Body of pancreas (tissue), 4 donors: ENCODE data around the gene BRAF. TPM values are rescaled to one million over a fixed set of nuclear protein-coding genes. Genes with fewer than 3 reads are reported as not detected.

ENCODE experiments used
- ATAC-seq: fragments of 150-250 bp; one replicate; pipeline ENCODE4 v1.9.1; 2016
- DNase-seq, 4 donors: peaks; one replicate each; pipeline ENCODE4 v3.0.0-alpha.2; 2019
- H3K27ac ChIP-seq, 4 donors: fragments of 200-600 bp; sonication (generic); 1 replicate in 3 of 4; 2 replicates in 1 of 4; pipeline versions ENCODE4 v1.5.1 to v1.6.1; 2016 to 2019; ENCODE audit warnings: mild to moderate bottlenecking in 1 of 4, mixed read lengths in 1 of 4, moderate library complexity in 1 of 4
- H3K27me3 ChIP-seq, 2 donors: fragments of 200-600 bp; sonication (generic); one replicate each; pipeline ENCODE4 v1.6.0; 2016; ENCODE audit warnings: mild to moderate bottlenecking in 1 of 2
- H3K36me3 ChIP-seq, 2 donors: fragments of 200-600 bp; sonication (generic); replicated peaks in 1 of 2; 2 replicates each; pipeline ENCODE4 v1.5.1; 2016; ENCODE audit warnings: low read depth in 2 of 2; ENCODE audit not compliant: insufficient read depth in 1 of 2
- H3K4me1 ChIP-seq: fragments of 200-600 bp; sonication (generic); one replicate; pipeline ENCODE4 v1.6.0; 2016
- H3K4me3 ChIP-seq, 2 donors: fragments of 200-600 bp; sonication (generic); 1 replicate in 1 of 2; 2 replicates in 1 of 2; pipeline ENCODE4 v1.5.1; 2016 to 2019
- H3K9me3 ChIP-seq, 3 donors: fragments of 200-600 bp; sonication (generic); 1 replicate in 2 of 3; 2 replicates in 1 of 3; pipeline ENCODE4 v1.5.1; 2016
- POLR2A ChIP-seq, 3 donors: fragments of 450-650 bp; IDR thresholded peaks; one replicate each; pipeline ENCODE4 v1.6.1; 2016; ENCODE audit warnings: antibody characterized with exemption in 3 of 3, mild to moderate bottlenecking in 2 of 3
- WGBS, 2 donors: methylation state at CpG; one replicate each; pipeline ENCODE4 v1.1.5; 2017; 5-methylcytosine and 5-hydroxymethylcytosine counted together
- intact Hi-C: fragments of 100-400 bp; cut with DNase I; formaldehyde crosslinking; loops from one replicate; pipeline ENCODE4 v1.15.1; 2023
- total RNA-seq, 2 donors: library from RNA; depleted of rRNA; stranded (reverse); fragments of >200 nt; gene quantifications; one replicate each; pipeline ENCODE4 v1.1.0, GENCODE V29; 2016
- TF ChIP-seq, protein P1 (sequence below), 7 experiments: fragments of 450-650 bp in 4 of 7; fragments of 200-600 bp in 3 of 7; sonication (generic) in 3 of 7; IDR thresholded peaks; one replicate each; pipeline ENCODE4 v1.5.1; 2016 to 2019; ENCODE audit warnings: antibody characterized with exemption in 7 of 7

The BRAF gene
- total RNA-seq: 10 to 100 TPM; 41.9 to 51.1 TPM

DNA sequence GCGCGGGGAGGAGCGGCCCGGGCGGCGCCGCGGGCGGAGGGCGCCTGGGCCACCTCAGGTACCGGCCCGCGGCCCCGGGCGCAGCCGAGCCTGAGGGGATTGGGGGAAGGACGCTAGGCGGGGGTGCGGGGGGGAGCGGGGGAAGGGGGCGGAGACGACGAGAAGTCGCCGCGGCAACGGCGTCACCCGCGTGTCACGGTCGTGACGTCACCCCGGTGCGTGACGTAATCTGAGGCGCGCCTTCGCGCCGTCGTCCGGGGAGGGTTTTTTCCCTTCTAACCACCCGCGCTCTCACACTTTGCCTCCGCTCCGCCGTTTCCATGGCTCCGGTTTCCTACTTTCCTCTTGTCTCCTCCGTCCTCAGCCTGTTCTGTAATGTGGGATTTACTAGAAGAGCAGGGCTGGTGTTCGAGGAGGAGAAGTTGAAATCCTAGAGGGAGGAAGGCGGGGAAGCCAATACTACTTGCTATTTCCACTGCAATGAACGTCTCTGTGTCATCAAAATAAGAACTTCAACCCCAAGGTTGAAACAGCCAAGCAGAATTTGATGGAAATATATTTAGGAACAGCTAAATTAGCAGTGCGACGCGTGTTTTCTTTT lies at the start of gene BRAF:
Gene BRAF, minus strand, starts transcription at position 109 of the 601 bp plus-strand sequence. CDS start 226 bp downstream, outside the sequence.
- intact Hi-C loops: loop anchor here (10.0 kb wide), 1 partner anchor 110 kb away; no protein-coding TSS in a partner anchor
- ATAC-seq (peak; percentile 82), DNase-seq (peak; percentile 88 to 92 (median 91))
- no peaks in the 10 kb centered on the region for H3K9me3 ChIP-seq
- H3K36me3 ChIP-seq: no peaks in the 10 kb centered on the region
- H3K27ac ChIP-seq: peak within 1 kb of the TSS; percentile 91 to 99 (median 98)
- 1% methylated on average over 37 to 45 of the region's 56 CpGs for WGBS, 2 donors
- H3K4me1 ChIP-seq: peaks cover 26% of the 10 kb centered on the region
- TF ChIP-seq, protein P1, sequence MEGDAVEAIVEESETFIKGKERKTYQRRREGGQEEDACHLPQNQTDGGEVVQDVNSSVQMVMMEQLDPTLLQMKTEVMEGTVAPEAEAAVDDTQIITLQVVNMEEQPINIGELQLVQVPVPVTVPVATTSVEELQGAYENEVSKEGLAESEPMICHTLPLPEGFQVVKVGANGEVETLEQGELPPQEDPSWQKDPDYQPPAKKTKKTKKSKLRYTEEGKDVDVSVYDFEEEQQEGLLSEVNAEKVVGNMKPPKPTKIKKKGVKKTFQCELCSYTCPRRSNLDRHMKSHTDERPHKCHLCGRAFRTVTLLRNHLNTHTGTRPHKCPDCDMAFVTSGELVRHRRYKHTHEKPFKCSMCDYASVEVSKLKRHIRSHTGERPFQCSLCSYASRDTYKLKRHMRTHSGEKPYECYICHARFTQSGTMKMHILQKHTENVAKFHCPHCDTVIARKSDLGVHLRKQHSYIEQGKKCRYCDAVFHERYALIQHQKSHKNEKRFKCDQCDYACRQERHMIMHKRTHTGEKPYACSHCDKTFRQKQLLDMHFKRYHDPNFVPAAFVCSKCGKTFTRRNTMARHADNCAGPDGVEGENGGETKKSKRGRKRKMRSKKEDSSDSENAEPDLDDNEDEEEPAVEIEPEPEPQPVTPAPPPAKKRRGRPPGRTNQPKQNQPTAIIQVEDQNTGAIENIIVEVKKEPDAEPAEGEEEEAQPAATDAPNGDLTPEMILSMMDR (IDR thresholded peaks at IDR 0.05): peak in 3 of 7 experiments; percentile 8 to 18 (median 16)
- peak in 2 of 3 donors; percentile 58 to 64 for TF ChIP-seq POLR2A (IDR thresholded peaks at IDR 0.05)
- H3K27me3 ChIP-seq: no peaks in the 10 kb centered on the region
- H3K4me3 ChIP-seq: peak within 1 kb of the TSS; percentile 92 to 93

DNA sequence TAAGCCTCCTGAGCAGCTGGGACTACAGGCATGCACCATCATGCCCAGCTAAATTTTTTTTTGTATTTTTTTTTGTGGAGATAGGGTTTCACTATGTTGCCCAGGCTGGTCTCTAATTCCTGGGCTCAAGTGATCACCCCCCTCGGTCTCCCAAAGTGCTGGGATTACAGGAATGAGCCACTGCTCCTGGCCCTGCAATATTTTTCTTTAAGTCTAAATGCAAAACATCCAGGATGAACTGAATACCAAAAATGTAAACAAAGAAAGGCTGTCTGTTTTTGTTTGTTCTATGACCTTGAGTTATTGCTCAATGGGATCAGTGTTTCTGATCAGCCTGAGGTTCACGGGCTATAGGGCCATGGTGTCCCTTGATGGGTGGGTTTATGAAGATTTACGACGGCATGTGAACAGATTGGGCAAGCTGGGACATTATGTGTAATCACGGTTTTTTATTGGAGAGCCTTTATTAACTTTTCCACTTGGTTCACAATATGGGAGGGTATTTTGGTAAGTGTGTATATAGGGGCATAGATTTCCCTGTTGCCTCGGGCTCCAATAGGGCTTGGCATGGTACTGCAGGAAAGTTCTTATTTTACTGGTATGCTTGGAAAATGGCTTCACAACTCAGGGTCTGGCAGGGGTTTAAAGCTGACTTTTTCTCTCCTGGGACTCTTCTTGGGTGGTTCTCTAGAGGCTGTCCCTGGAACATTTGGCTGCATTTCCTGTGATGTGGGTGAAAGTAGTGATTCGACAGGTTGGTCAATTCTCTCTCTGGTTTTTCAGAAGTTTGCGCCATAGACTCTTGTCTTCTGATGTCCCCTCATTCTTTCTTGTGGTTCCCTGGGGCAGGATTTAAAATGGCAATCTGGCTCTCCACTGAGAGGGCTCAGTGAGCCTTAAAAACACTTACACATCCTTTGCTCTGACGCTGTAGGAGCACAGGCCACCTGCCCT lies 48.4 kb upstream of the BRAF start:
- intact Hi-C loops: no loop called here
- Histone ChIP-seq H3K27me3 (no peaks in the 10 kb centered on the region), H3K27ac (no peak overlapping the region), H3K4me3 (no peak overlapping the region), H3K4me1 (no peaks in the 10 kb centered on the region), H3K36me3 (no peaks in the 10 kb centered on the region), H3K9me3 (no peaks in the 10 kb centered on the region)
- DNase-seq (no peak), ATAC-seq (no peak)
- TF ChIP-seq, protein P1 (IDR thresholded peaks at IDR 0.05): no peak
- no peak for TF ChIP-seq POLR2A (IDR thresholded peaks at IDR 0.05)
- 74 to 79% methylated on average over 9 of the region's 9 CpGs for WGBS, 2 donors

- WGBS, 2 donors: 57 to 72% methylated on average over 2 of the region's 2 CpGs
- TF ChIP-seq, protein P1 (IDR thresholded peaks at IDR 0.05): no peak
- TF ChIP-seq POLR2A (IDR thresholded peaks at IDR 0.05): no peak
- ATAC-seq: no peak
- Histone ChIP-seq H3K4me3 (no peak overlapping the region), H3K36me3 (no peaks in the 10 kb centered on the region), H3K4me1 (no peaks in the 10 kb centered on the region), H3K27ac (no peak overlapping the region), H3K9me3 (no peaks in the 10 kb centered on the region), H3K27me3 (no peaks in the 10 kb centered on the region)
- intact Hi-C loops: no loop called here
- no peak for DNase-seq
Observed at GRCh38 chr7:140972344-140972743, 47.6 kb upstream of the BRAF start.

GRCh38 chr7:140967438-140967837 lies 42.7 kb upstream of the BRAF start:
- DNase-seq (no peak), ATAC-seq (no peak)
- 58 to 61% methylated on average over 2 of the region's 2 CpGs for WGBS, 2 donors
- no peak overlapping the region for H3K4me3 ChIP-seq
- no peak overlapping the region for H3K27ac ChIP-seq
- TF ChIP-seq POLR2A (IDR thresholded peaks at IDR 0.05): no peak
- TF ChIP-seq, protein P1 (IDR thresholded peaks at IDR 0.05): no peak
- H3K9me3 ChIP-seq: no peaks in the 10 kb centered on the region
- no peaks in the 10 kb centered on the region for H3K4me1 ChIP-seq
- H3K27me3 ChIP-seq: no peaks in the 10 kb centered on the region
- H3K36me3 ChIP-seq: no peaks in the 10 kb centered on the region
- intact Hi-C loops: no loop called here
